ENCODE data around the gene HNF1B.
"Not testable (repeated sequence)": the region's sequence is repeated elsewhere in the genome, so short reads cannot be mapped to it uniquely, and the experiment has no call there.

HNF1B gene

GRCh38 chr17:37693328-37693727 lies 51.5 kb downstream of the HNF1B start:
- CTCF ChIA-PET: interaction anchor here (0.9 kb wide), 1 partner anchor 9 kb away, joined by 4 read pairs; no protein-coding TSS in a partner anchor
- TF ChIP-seq ZNF384 (IDR thresholded peaks at IDR 0.05) (no peak), FOXM1 (IDR thresholded peaks at IDR 0.05; ENCODE audit: borderline replicate concordance) (no peak), FOXK2 (IDR thresholded peaks at IDR 0.05) (no peak), ELF4 (IDR thresholded peaks at IDR 0.05) (no peak), FOXA1 (IDR thresholded peaks at IDR 0.05) (no peak), HDGF (IDR thresholded peaks at IDR 0.05; ENCODE audit: borderline replicate concordance) (no peak), ARNT (IDR thresholded peaks at IDR 0.05) (no peak), LEF1 (IDR thresholded peaks at IDR 0.05; ENCODE audit: borderline replicate concordance) (no peak), SUZ12 (IDR thresholded peaks at IDR 0.05) (no peak), TARDBP (IDR thresholded peaks at IDR 0.05) (no peak), BHLHE40 (IDR thresholded peaks at IDR 0.05; ENCODE audit: borderline replicate concordance) (no peak), CTBP1 (IDR thresholded peaks at IDR 0.05; ENCODE audit: borderline replicate concordance) (no peak), L3MBTL2 (conservative IDR thresholded peaks at IDR 0.05) (no peak), SP1 (IDR thresholded peaks at IDR 0.05) (no peak), PKNOX1 (IDR thresholded peaks at IDR 0.05) (no peak), NFRKB (IDR thresholded peaks at IDR 0.05) (no peak)
- no peak for DNase-seq (ENCODE audit: extremely low spot score)
- POLR2A ChIA-PET: no interaction called here

GRCh38 chr17:37691807-37692206 lies 53.1 kb downstream of the HNF1B start:
- ChIA-PET CTCF (no interaction called here), POLR2A (no interaction called here)
- no peak for TF ChIP-seq LEF1 (IDR thresholded peaks at IDR 0.05; ENCODE audit: borderline replicate concordance)
- TF ChIP-seq ZNF384 (IDR thresholded peaks at IDR 0.05): no peak
- TF ChIP-seq SP1 (IDR thresholded peaks at IDR 0.05): no peak
- no peak for TF ChIP-seq BHLHE40 (IDR thresholded peaks at IDR 0.05; ENCODE audit: borderline replicate concordance)
- no peak for TF ChIP-seq ELF4 (IDR thresholded peaks at IDR 0.05)
- no peak for TF ChIP-seq TARDBP (IDR thresholded peaks at IDR 0.05)
- TF ChIP-seq SUZ12 (IDR thresholded peaks at IDR 0.05): no peak
- no peak for TF ChIP-seq PKNOX1 (IDR thresholded peaks at IDR 0.05)
- no peak for TF ChIP-seq L3MBTL2 (conservative IDR thresholded peaks at IDR 0.05)
- DNase-seq (ENCODE audit: extremely low spot score): no peak

- POLR2A ChIA-PET: no interaction called here
- CTCF ChIA-PET: no interaction called here
- TF ChIP-seq ARNT (IDR thresholded peaks at IDR 0.05): no peak
- TF ChIP-seq LEF1 (IDR thresholded peaks at IDR 0.05; ENCODE audit: borderline replicate concordance): no peak
- no peak for TF ChIP-seq FOXM1 (IDR thresholded peaks at IDR 0.05; ENCODE audit: borderline replicate concordance)
- no peak for TF ChIP-seq CTBP1 (IDR thresholded peaks at IDR 0.05; ENCODE audit: borderline replicate concordance)
- no peak for TF ChIP-seq PKNOX1 (IDR thresholded peaks at IDR 0.05)
- TF ChIP-seq BHLHE40 (IDR thresholded peaks at IDR 0.05; ENCODE audit: borderline replicate concordance): no peak
- TF ChIP-seq NFRKB (IDR thresholded peaks at IDR 0.05): no peak
- TF ChIP-seq L3MBTL2 (conservative IDR thresholded peaks at IDR 0.05): no peak
- TF ChIP-seq SUZ12 (IDR thresholded peaks at IDR 0.05): no peak
- TF ChIP-seq SP1 (IDR thresholded peaks at IDR 0.05): no peak
- TF ChIP-seq ZNF384 (IDR thresholded peaks at IDR 0.05): no peak
- TF ChIP-seq FOXK2 (IDR thresholded peaks at IDR 0.05): no peak
- TF ChIP-seq HDGF (IDR thresholded peaks at IDR 0.05; ENCODE audit: borderline replicate concordance): no peak
- DNase-seq (ENCODE audit: extremely low spot score): no peak
Measured at GRCh38 chr17:37689317-37689716, 55.5 kb downstream of the HNF1B start.

GRCh38 chr17:37683454-37683984 lies 61.3 kb downstream of the HNF1B start:
- POLR2A ChIA-PET: no interaction called here
- TF ChIP-seq LEF1 (IDR thresholded peaks at IDR 0.05; ENCODE audit: borderline replicate concordance) (no peak), ELF4 (IDR thresholded peaks at IDR 0.05) (no peak), ARNT (IDR thresholded peaks at IDR 0.05) (no peak), FOXM1 (IDR thresholded peaks at IDR 0.05; ENCODE audit: borderline replicate concordance) (no peak)
- CTCF ChIA-PET: no interaction called here
- no peak for DNase-seq (ENCODE audit: extremely low spot score)

- POLR2A ChIA-PET: no interaction called here
- no peak for DNase-seq (ENCODE audit: extremely low spot score)
- TF ChIP-seq FOXK2 (IDR thresholded peaks at IDR 0.05) (no peak), LEF1 (IDR thresholded peaks at IDR 0.05; ENCODE audit: borderline replicate concordance) (no peak), SUZ12 (IDR thresholded peaks at IDR 0.05) (no peak), FOXA1 (IDR thresholded peaks at IDR 0.05) (no peak), FOXM1 (IDR thresholded peaks at IDR 0.05; ENCODE audit: borderline replicate concordance) (no peak), ELF4 (IDR thresholded peaks at IDR 0.05) (no peak), ZNF384 (IDR thresholded peaks at IDR 0.05) (no peak), L3MBTL2 (conservative IDR thresholded peaks at IDR 0.05) (no peak), CTBP1 (IDR thresholded peaks at IDR 0.05; ENCODE audit: borderline replicate concordance) (no peak), SP1 (IDR thresholded peaks at IDR 0.05) (no peak), TARDBP (IDR thresholded peaks at IDR 0.05) (no peak), ARNT (IDR thresholded peaks at IDR 0.05) (no peak)
- CTCF ChIA-PET: no interaction called here
Measured at GRCh38 chr17:37682007-37682406, 62.9 kb downstream of the HNF1B start.

- POLR2A ChIA-PET; CTCF ChIA-PET; DNase-seq (ENCODE audit: extremely low spot score): not testable (repeated sequence)
Measured at GRCh38 chr17:37679995-37680394, 64.9 kb downstream of the HNF1B start.

GRCh38 chr17:37678036-37678435 lies 66.8 kb downstream of the HNF1B start:
- no peak for DNase-seq (ENCODE audit: extremely low spot score)
- ChIA-PET CTCF (no interaction called here), POLR2A (no interaction called here)
- TF ChIP-seq TARDBP (IDR thresholded peaks at IDR 0.05) (no peak), ARNT (IDR thresholded peaks at IDR 0.05) (no peak), ZNF384 (IDR thresholded peaks at IDR 0.05) (no peak), SP1 (IDR thresholded peaks at IDR 0.05) (no peak), FOXK2 (IDR thresholded peaks at IDR 0.05) (no peak), BHLHE40 (IDR thresholded peaks at IDR 0.05; ENCODE audit: borderline replicate concordance) (no peak), PKNOX1 (IDR thresholded peaks at IDR 0.05) (no peak), NFRKB (IDR thresholded peaks at IDR 0.05) (no peak), FOXA1 (IDR thresholded peaks at IDR 0.05) (no peak), CTBP1 (IDR thresholded peaks at IDR 0.05; ENCODE audit: borderline replicate concordance) (no peak), LEF1 (IDR thresholded peaks at IDR 0.05; ENCODE audit: borderline replicate concordance) (no peak)

Measured in HEK293T (cell line).